SU-DHL-6 (cell line): ENCODE data around the gene GLIPR1.

ENCODE experiments used
- CTCF ChIP-seq: fragments of 200-600 bp; sonication (generic); IDR thresholded peaks from one replicate; pipeline ENCODE4 v1.5.1; 2017; ENCODE audit warnings: antibody characterized with exemption, mild to moderate bottlenecking, low read length, moderate library complexity; ENCODE audit not compliant: insufficient read depth, poor library complexity, severe bottlenecking
- EZH2phosphoT487 ChIP-seq: fragments of 200-600 bp; sonication (generic), shearing (Covaris generic); conservative IDR thresholded peaks from 2 replicates; pipeline ENCODE4 v1.6.1; 2018; ENCODE audit warnings: mild to moderate bottlenecking, antibody characterized with exemption, low read length, moderate library complexity, mixed read lengths

GRCh38 chr12:75444429-75445136, 36.0 kb upstream of the GLIPR1 start:
- TF ChIP-seq CTCF (no peak), EZH2phosphoT487 (no peak)
